Posterior cingulate gyrus (tissue), 11 donors: Measurements from ENCODE around the gene MYO10.
"Not testable (repeated sequence)": the region's sequence is repeated elsewhere in the genome, so short reads cannot be mapped to it uniquely, and the experiment has no call there.

Experiments
- DNase-seq, 10 donors: peaks; one replicate each; pipeline versions ENCODE4 v3.0.0 to v3.0.0-alpha.2; 2020 to 2021; ENCODE audit warnings: mixed read lengths in 3 of 10
- intact Hi-C: fragments of 100-400 bp; cut with DNase I; formaldehyde crosslinking; loops from one replicate; pipeline ENCODE4 v1.15.1; 2023

Gene MYO10

GRCh38 chr5:16661713-16662112 is 274.4 kb downstream of the MYO10 start:
- intact Hi-C loops, result no loop called here
- no peak for DNase-seq

GRCh38 chr5:16660982-16661381 is 275.1 kb downstream of the MYO10 start:
- intact Hi-C loops, result no loop called here
- peak in 1 of 10 donors; percentile 68 for DNase-seq

- DNase-seq, result no peak
Observed at GRCh38 chr5:16659536-16659935, 276.6 kb downstream of the MYO10 start.

GRCh38 chr5:16656561-16657191 is 279.4 kb downstream of the MYO10 start:
- no peak for DNase-seq
- intact Hi-C loops, result no loop called here

More at GRCh38 chr5:16659536-16659935, 276.6 kb downstream of the MYO10 start:
- intact Hi-C loops, result no loop called here

GRCh38 chr5:16654647-16655334 is 281.3 kb downstream of the MYO10 start:
- no peak for DNase-seq
- intact Hi-C loops, result no loop called here

- peak in 1 of 10 donors; percentile 61 for DNase-seq
- intact Hi-C loops, result not testable (repeated sequence)
Observed at GRCh38 chr5:16648739-16649138, 287.3 kb downstream of the MYO10 start.

- peak in 1 of 10 donors; percentile 62 for DNase-seq
- intact Hi-C loops, result no loop called here
Observed at GRCh38 chr5:16644301-16644889, 291.7 kb downstream of the MYO10 start.

GRCh38 chr5:16642867-16643266 is 293.2 kb downstream of the MYO10 start:
- intact Hi-C loops, result no loop called here
- DNase-seq, result no peak

GRCh38 chr5:16639206-16639605 is 296.9 kb downstream of the MYO10 start:
- intact Hi-C loops, result no loop called here
- no peak for DNase-seq

- intact Hi-C loops, result no loop called here
- no peak for DNase-seq
Observed at GRCh38 chr5:16628376-16628775, 307.7 kb downstream of the MYO10 start.

- intact Hi-C loops, result no loop called here
- no peak for DNase-seq
Observed at GRCh38 chr5:16626696-16627264, 309.3 kb downstream of the MYO10 start.

- no peak for DNase-seq
Observed at GRCh38 chr5:16625096-16625495, 311.0 kb downstream of the MYO10 start.

GRCh38 chr5:16619136-16619535 is 317.0 kb downstream of the MYO10 start:
- no peak for DNase-seq
- intact Hi-C loops, result loop anchor here (5.0 kb wide), 2 partner anchors 42 to 72 kb away; no protein-coding TSS in a partner anchor

More at GRCh38 chr5:16625096-16625495, 311.0 kb downstream of the MYO10 start:
- intact Hi-C loops, result no loop called here

GRCh38 chr5:16618138-16618897 is 317.8 kb downstream of the MYO10 start:
- no peak for DNase-seq
- intact Hi-C loops, result loop anchor here (5.0 kb wide), 2 partner anchors 41 to 71 kb away; no protein-coding TSS in a partner anchor

GRCh38 chr5:16617274-16617968 is 318.7 kb downstream of the MYO10 start:
- intact Hi-C loops, result loop anchor here (5.0 kb wide), 2 partner anchors 40 to 70 kb away; no protein-coding TSS in a partner anchor
- peak in 3 of 10 donors; percentile 54 to 81 (median 78) for DNase-seq

- intact Hi-C loops, result loop anchor here (5.0 kb wide), 2 partner anchors 39 to 69 kb away; no protein-coding TSS in a partner anchor
- DNase-seq, result peak; percentile 63 to 97 (median 76)
Observed at GRCh38 chr5:16616536-16617273, 319.4 kb downstream of the MYO10 start, which contains the start of gene RETREG1. Gene RETREG1 (minus strand): TSS chr5:16616997. CDS start chr5:16616971, 26 bp downstream.

- DNase-seq, result no peak
- intact Hi-C loops, result loop anchor here (5.0 kb wide), 2 partner anchors 39 to 69 kb away; no protein-coding TSS in a partner anchor
Observed at GRCh38 chr5:16615741-16616535, 320.1 kb downstream of the MYO10 start.

- intact Hi-C loops, result no loop called here
- no peak for DNase-seq
Observed at GRCh38 chr5:16612007-16612406, 324.1 kb downstream of the MYO10 start.
